Osteocyte (in vitro differentiated cells): ENCODE measurements around the gene CCNT1. TPM values are rescaled to one million over a fixed set of nuclear protein-coding genes. Genes with fewer than 3 reads are reported as not detected.
A peak's percentile ranks its signal among the peaks of the same experiment; 100 is the strongest.

Experiments used
- DNase-seq: peaks from one replicate; pipeline ENCODE4 v3.0.0; 2021; ENCODE audit warnings: mixed read lengths; ENCODE audit not compliant: unreplicated experiment; ENCODE audit errors: extremely low spot score
- H3K27ac Mint-ChIP-seq: one replicate; pipeline ENCODE4 v1.8.0; 2021; ENCODE audit warnings: mild to moderate bottlenecking, mixed read lengths; ENCODE audit not compliant: unreplicated experiment
- H3K27me3 Mint-ChIP-seq: one replicate; pipeline ENCODE4 v1.8.0; 2021; ENCODE audit warnings: mixed read lengths; ENCODE audit not compliant: unreplicated experiment
- H3K36me3 Mint-ChIP-seq: one replicate; pipeline ENCODE4 v1.8.0; 2021; ENCODE audit warnings: mixed read lengths; ENCODE audit not compliant: unreplicated experiment
- H3K4me1 Mint-ChIP-seq: one replicate; pipeline ENCODE4 v1.8.0; 2021; ENCODE audit warnings: mixed read lengths; ENCODE audit not compliant: unreplicated experiment
- H3K4me3 Mint-ChIP-seq: one replicate; pipeline ENCODE4 v1.8.0; 2021; ENCODE audit warnings: mild to moderate bottlenecking, moderate library complexity, mixed read lengths; ENCODE audit not compliant: unreplicated experiment
- H3K9me3 Mint-ChIP-seq: one replicate; pipeline ENCODE4 v1.8.0; 2021; ENCODE audit warnings: mixed read lengths; ENCODE audit not compliant: unreplicated experiment
- CTCF ChIP-seq: fragments of 200-600 bp; sonication (generic); IDR thresholded peaks from 2 replicates; pipeline ENCODE4 v1.5.0; 2021; ENCODE audit warnings: antibody characterized with exemption, mild to moderate bottlenecking, moderate library complexity
- long read RNA-seq: library from polyadenylated mRNA; unstranded; transcript quantifications from one replicate; pipeline ENCODE4 v2.0.0, GENCODE V29; 2021
- total RNA-seq: library from RNA; stranded (reverse); gene quantifications from 2 replicates; pipeline ENCODE4 v1.2.1, GENCODE V29; 2021

Gene CCNT1
- 32.9 and 33.8 TPM in 2 replicates for total RNA-seq
- long read RNA-seq, full-length matches to known transcripts = 23 of 33 reads
- long read RNA-seq, partial matches to known transcripts = 4 of 33 reads
- long read RNA-seq, other reads (novel, unspliced or antisense) = 6 of 33 reads

DNA sequence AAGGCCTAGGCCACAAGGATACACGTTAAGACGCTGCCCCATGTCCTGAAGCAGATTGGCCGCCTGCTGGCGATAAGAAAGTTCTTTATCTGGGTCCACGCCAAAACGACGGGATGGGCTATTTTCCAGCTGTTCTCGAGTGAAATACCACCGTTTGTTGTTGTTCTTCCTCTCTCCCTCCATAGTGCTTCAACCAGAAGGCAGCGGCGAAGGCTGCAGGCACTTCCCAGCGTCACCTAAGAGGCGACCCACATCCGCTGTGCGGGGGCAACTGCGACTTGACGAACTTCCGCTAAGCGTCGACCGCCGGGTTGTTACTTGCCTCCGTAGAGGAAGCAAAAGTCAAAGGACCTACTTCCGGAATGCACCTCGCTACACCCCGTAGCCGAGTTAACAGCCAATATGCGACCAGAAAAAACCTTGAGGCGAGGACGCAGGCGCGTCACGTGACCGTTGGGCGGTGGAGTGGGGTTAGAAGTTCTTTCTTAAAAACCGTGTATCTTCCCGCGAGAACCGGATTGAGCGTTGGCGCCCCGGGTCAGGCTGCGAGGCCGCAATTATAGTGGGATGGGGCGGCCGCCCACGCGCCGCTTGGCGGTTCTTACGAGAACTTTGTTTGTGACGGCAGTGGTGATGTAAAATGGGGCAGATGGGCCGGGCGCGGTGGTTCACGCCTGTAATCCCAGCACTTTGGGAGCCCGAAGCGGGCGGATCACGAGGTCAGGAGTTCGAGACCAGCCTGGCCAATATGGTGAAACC, at the start of gene CCNT1:
Gene CCNT1, minus strand, starts transcription at position 215 of the 759 bp plus-strand sequence. Its CDS starts 32 bp downstream, at position 183.
- DNase-seq = peak; percentile 99
- peak within 1 kb of the TSS; percentile 98 for H3K27ac Mint-ChIP-seq
- peaks cover 13% of the 10 kb centered on the region for H3K36me3 Mint-ChIP-seq
- H3K27me3 Mint-ChIP-seq = no peaks in the 10 kb centered on the region
- H3K4me3 Mint-ChIP-seq = peak within 1 kb of the TSS; percentile 97
- H3K9me3 Mint-ChIP-seq = peaks cover 8% of the 10 kb centered on the region
- TF ChIP-seq CTCF = peak; percentile 36
- peaks cover 37% of the 10 kb centered on the region for H3K4me1 Mint-ChIP-seq

DNA sequence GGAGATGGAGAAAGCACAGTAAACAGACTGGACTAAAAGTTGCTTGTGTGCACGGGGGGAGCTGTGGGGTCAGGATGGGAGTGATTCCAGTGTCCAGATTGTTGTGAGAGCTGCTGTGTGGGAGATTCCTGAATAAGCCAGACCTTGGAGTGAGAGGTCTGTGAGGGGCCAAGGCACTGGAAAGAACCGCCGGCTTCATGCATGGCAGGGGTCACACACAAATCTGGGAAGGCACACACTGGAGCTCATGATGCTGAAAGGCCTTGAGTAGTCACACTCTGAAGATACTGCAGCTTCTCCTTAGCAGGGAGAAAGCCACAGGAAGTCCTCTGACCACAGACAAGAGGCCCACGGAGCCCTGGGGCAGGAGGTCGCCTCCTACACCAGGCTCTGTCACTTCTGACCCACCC, 49.3 kb upstream of the CCNT1 start:
- Mint-ChIP-seq H3K27ac (no peak overlapping the region), H3K4me3 (no peak overlapping the region), H3K9me3 (no peaks in the 10 kb centered on the region), H3K4me1 (peaks cover 5% of the 10 kb centered on the region), H3K36me3 (peaks cover 31% of the 10 kb centered on the region), H3K27me3 (no peaks in the 10 kb centered on the region)
- TF ChIP-seq CTCF = no peak
- no peak for DNase-seq

DNA sequence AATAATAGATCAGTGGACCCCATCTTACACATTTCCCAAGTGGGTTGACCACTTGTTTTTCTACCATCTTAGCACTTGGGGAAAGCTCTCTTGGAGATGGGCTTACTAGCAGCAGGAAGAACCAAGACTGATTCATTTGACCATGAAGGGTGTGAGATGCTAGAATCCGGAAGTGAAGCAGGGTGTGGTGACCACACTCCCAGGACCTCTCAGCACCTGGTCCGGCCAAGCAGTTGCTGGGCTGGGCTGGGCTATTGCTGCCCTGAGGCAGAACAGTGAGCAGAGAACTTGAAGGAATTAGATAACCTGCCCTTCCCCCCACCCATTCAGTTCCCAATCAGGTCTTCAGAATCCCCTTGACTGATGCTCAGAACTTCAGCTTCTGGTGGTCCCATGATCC, 48.0 kb upstream of the CCNT1 start:
- DNase-seq = no peak
- no peaks in the 10 kb centered on the region for H3K27me3 Mint-ChIP-seq
- no peak overlapping the region for H3K4me3 Mint-ChIP-seq
- peaks cover 5% of the 10 kb centered on the region for H3K4me1 Mint-ChIP-seq
- no peak overlapping the region for H3K27ac Mint-ChIP-seq
- peaks cover 23% of the 10 kb centered on the region for H3K36me3 Mint-ChIP-seq
- no peak for TF ChIP-seq CTCF
- H3K9me3 Mint-ChIP-seq = no peaks in the 10 kb centered on the region

DNA sequence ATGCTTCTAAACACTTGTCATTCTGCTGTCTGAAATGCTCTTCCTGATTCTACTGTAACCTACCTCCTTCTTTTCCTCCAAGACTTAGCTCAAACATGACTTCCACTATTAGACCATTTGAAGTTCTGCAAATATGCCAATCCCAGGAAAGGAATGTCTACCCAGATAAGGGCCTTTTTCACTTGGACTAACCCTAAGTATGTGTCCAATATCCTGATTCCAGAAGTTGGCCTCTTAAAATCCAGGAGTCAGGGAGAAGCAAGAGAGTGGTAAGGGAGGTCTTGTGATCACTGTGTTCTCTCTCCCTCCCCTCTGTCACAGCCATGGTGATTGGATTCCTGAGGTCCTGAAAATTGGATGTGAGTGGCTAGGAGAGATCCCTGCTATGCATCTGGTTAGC, 42.2 kb upstream of the CCNT1 start:
- H3K36me3 Mint-ChIP-seq = no peaks in the 10 kb centered on the region
- no peak overlapping the region for H3K27ac Mint-ChIP-seq
- H3K4me1 Mint-ChIP-seq = no peaks in the 10 kb centered on the region
- DNase-seq = no peak
- H3K9me3 Mint-ChIP-seq = no peaks in the 10 kb centered on the region
- TF ChIP-seq CTCF = no peak
- no peak overlapping the region for H3K4me3 Mint-ChIP-seq
- H3K27me3 Mint-ChIP-seq = no peaks in the 10 kb centered on the region

- DNase-seq = no peak
- TF ChIP-seq CTCF = no peak
- Mint-ChIP-seq H3K27me3 (no peaks in the 10 kb centered on the region), H3K4me3 (no peak overlapping the region), H3K4me1 (peaks cover 2% of the 10 kb centered on the region), H3K27ac (no peak overlapping the region), H3K36me3 (no peaks in the 10 kb centered on the region), H3K9me3 (no peaks in the 10 kb centered on the region)
Observed at GRCh38 chr12:48758186-48758585, 41.7 kb upstream of the CCNT1 start.
